HEK293 (cell line): ENCODE data around the gene ZNF546.

Source experiments
- CTCF ChIA-PET: fragments of 350-600 bp; formaldehyde crosslinking; extraction: SDS; loops from one replicate; lab custom pipeline; 2021; ENCODE audit warnings: antibody characterized with exemption; lab: Yijun Ruan, JAX
- POLR2A ChIA-PET: fragments of 300-600 bp; formaldehyde crosslinking; extraction: SDS; loops from one replicate; lab custom pipeline; 2020; ENCODE audit warnings: antibody characterized with exemption, inconsistent platforms; lab: Yijun Ruan, JAX
- H3K27ac ChIP-seq: fragments of 200-500 bp; sonication (Bioruptor generic); 2 replicates; pipeline ENCODE4 v1.5.1; 2014; ENCODE audit warnings: low read depth, low read length, control low read depth, inconsistent platforms; ENCODE audit errors: extremely low read depth
- H3K36me3 ChIP-seq, 2 experiments: fragments of 200-500 bp in 1 of 2; sonication (Bioruptor generic) in 1 of 2; 1 replicate in 1 of 2; 2 replicates in 1 of 2; pipeline ENCODE4 v1.5.1; 2014 to 2017; ENCODE audit warnings: inconsistent platforms in 2 of 2, low read length in 2 of 2; ENCODE audit not compliant: control insufficient read depth in 2 of 2, insufficient read depth in 1 of 2
- H3K4me1 ChIP-seq: fragments of 200-500 bp; sonication (Bioruptor generic); 2 replicates; pipeline ENCODE4 v1.5.1; 2014; ENCODE audit warnings: mild to moderate bottlenecking, low read length, inconsistent platforms; ENCODE audit not compliant: control insufficient read depth, insufficient read depth
- H3K4me3 ChIP-seq: 2 replicates; pipeline ENCODE4 v1.5.1; 2011; ENCODE audit warnings: low read depth, mild to moderate bottlenecking, control low read depth, low read length, moderate library complexity
- H3K9me3 ChIP-seq: fragments of 200-500 bp; sonication (Bioruptor generic); 2 replicates; pipeline ENCODE4 v1.5.1; 2014; ENCODE audit warnings: low read depth, low read length, inconsistent platforms; ENCODE audit not compliant: control insufficient read depth, insufficient read depth
- KLF10 ChIP-seq: fragments of 450-650 bp; IDR thresholded peaks from 2 replicates; pipeline ENCODE4 v1.5.1; 2018; ENCODE audit warnings: missing biosample characterization, mild to moderate bottlenecking, missing genetic modification characterization
- KLF9 ChIP-seq: fragments of 450-650 bp; formaldehyde crosslinking; IDR thresholded peaks from 2 replicates; pipeline ENCODE4 v1.5.1; 2016; ENCODE audit warnings: missing biosample characterization, missing genetic modification characterization, low read depth
- ZFP37 ChIP-seq: fragments of 450-650 bp; formaldehyde crosslinking; IDR thresholded peaks from 2 replicates; pipeline ENCODE4 v1.5.1; 2016; ENCODE audit warnings: missing biosample characterization, missing genetic modification characterization
- ZNF157 ChIP-seq: fragments of 450-650 bp; formaldehyde crosslinking; IDR thresholded peaks from 2 replicates; pipeline ENCODE4 v1.5.1; 2016; ENCODE audit warnings: missing biosample characterization, missing genetic modification characterization
- ZNF169 ChIP-seq: fragments of 450-650 bp; formaldehyde crosslinking; IDR thresholded peaks from 2 replicates; pipeline ENCODE4 v1.5.1; 2016; ENCODE audit warnings: missing biosample characterization, missing genetic modification characterization
- ZNF184 ChIP-seq: fragments of 450-650 bp; IDR thresholded peaks from 2 replicates; pipeline ENCODE4 v1.5.1; 2018; ENCODE audit warnings: missing biosample characterization, mild to moderate bottlenecking, missing genetic modification characterization
- ZNF2 ChIP-seq: fragments of 450-650 bp; formaldehyde crosslinking; IDR thresholded peaks from 2 replicates; pipeline ENCODE4 v1.5.1; 2016; ENCODE audit warnings: missing biosample characterization, missing genetic modification characterization
- ZNF214 ChIP-seq: fragments of 450-650 bp; formaldehyde crosslinking; IDR thresholded peaks from 2 replicates; pipeline ENCODE4 v1.5.1; 2017; ENCODE audit warnings: missing biosample characterization, mild to moderate bottlenecking, missing genetic modification characterization, borderline replicate concordance
- ZNF23 ChIP-seq: fragments of 450-650 bp; formaldehyde crosslinking; IDR thresholded peaks from 2 replicates; pipeline ENCODE4 v1.5.1; 2016; ENCODE audit warnings: missing biosample characterization, missing genetic modification characterization, borderline replicate concordance
- ZNF266 ChIP-seq: fragments of 450-650 bp; formaldehyde crosslinking; IDR thresholded peaks from 2 replicates; pipeline ENCODE4 v1.5.1; 2016; ENCODE audit warnings: missing biosample characterization, missing genetic modification characterization, low read depth
- ZNF341 ChIP-seq: fragments of 450-650 bp; formaldehyde crosslinking; IDR thresholded peaks from 2 replicates; pipeline ENCODE4; 2016; ENCODE audit warnings: low read depth, missing biosample characterization, missing genetic modification characterization
- ZNF426 ChIP-seq: fragments of 450-650 bp; formaldehyde crosslinking; IDR thresholded peaks from 2 replicates; pipeline ENCODE4 v1.5.1; 2017; ENCODE audit warnings: missing biosample characterization, missing genetic modification characterization, mild to moderate bottlenecking, inconsistent platforms, moderate library complexity
- ZNF449 ChIP-seq: fragments of 450-650 bp; formaldehyde crosslinking; IDR thresholded peaks from 2 replicates; pipeline ENCODE4 v1.5.1; 2017; ENCODE audit warnings: missing biosample characterization, mild to moderate bottlenecking, missing genetic modification characterization, moderate library complexity
- ZNF513 ChIP-seq: fragments of 450-650 bp; IDR thresholded peaks from 2 replicates; pipeline ENCODE4 v1.5.1; 2018; ENCODE audit warnings: missing biosample characterization, missing genetic modification characterization
- ZNF544 ChIP-seq: fragments of 450-650 bp; formaldehyde crosslinking; IDR thresholded peaks from 2 replicates; pipeline ENCODE4 v1.5.0; 2017; ENCODE audit warnings: missing biosample characterization, missing genetic modification characterization
- ZNF558 ChIP-seq: fragments of 450-650 bp; formaldehyde crosslinking; IDR thresholded peaks from 2 replicates; pipeline ENCODE4 v1.5.1; 2016; ENCODE audit warnings: missing biosample characterization, missing genetic modification characterization
- ZNF658 ChIP-seq: fragments of 450-650 bp; formaldehyde crosslinking; IDR thresholded peaks from 2 replicates; pipeline ENCODE4; 2016; ENCODE audit warnings: missing biosample characterization, missing genetic modification characterization
- ZNF664 ChIP-seq: fragments of 450-650 bp; formaldehyde crosslinking; IDR thresholded peaks from 2 replicates; pipeline ENCODE4 v1.5.1; 2016; ENCODE audit warnings: missing biosample characterization, missing genetic modification characterization
- ZNF777 ChIP-seq: fragments of 450-650 bp; formaldehyde crosslinking; IDR thresholded peaks from 2 replicates; pipeline ENCODE4 v1.5.1; 2017; ENCODE audit warnings: missing biosample characterization, missing genetic modification characterization, borderline replicate concordance
- TF ChIP-seq, protein P1 (sequence below): fragments of 450-650 bp; formaldehyde crosslinking; IDR thresholded peaks from 2 replicates; pipeline ENCODE4 v1.5.1; 2016; ENCODE audit warnings: missing biosample characterization, missing genetic modification characterization, low read depth
- TF ChIP-seq, protein P2 (sequence below): fragments of 450-650 bp; formaldehyde crosslinking; IDR thresholded peaks from 2 replicates; pipeline ENCODE4 v1.5.1; 2016; ENCODE audit warnings: missing biosample characterization, missing genetic modification characterization
- TF ChIP-seq, protein P3 (sequence below): fragments of 450-650 bp; formaldehyde crosslinking; IDR thresholded peaks from 2 replicates; pipeline ENCODE4 v1.5.1; 2016; ENCODE audit warnings: missing biosample characterization, missing genetic modification characterization
- TF ChIP-seq, protein P4 (sequence below): fragments of 450-650 bp; formaldehyde crosslinking; conservative IDR thresholded peaks from 2 replicates; pipeline ENCODE4 v1.5.1; 2016; ENCODE audit warnings: low read depth, missing biosample characterization, missing genetic modification characterization

ZNF546 gene

DNA sequence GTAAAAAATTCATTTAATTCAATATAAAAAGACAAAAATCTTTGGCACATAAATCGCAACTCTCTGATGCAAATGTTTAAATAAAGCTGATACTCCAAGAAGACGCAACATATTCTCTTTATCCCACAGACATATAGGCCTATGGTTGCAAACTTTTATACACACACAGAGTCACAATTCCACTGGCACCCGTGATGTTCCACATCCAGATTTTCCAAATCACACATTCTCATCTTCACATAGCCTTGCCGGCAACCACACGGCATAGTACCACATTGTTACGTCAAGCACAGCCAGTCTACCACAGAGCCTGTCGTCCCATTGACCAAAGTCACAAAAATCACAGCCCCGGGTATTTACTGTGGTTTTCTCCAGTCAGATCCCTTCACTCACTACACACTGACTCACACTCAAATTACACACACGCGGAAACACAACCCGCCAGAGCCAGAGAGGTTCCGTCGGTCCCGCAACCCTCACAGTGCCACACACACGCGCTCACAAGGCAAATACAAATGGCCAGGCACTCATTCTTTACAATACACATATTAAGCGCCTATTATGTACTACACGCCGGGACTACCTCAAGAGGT lies 546 bp upstream of the ZNF546 start:
- Histone ChIP-seq H3K27ac (peak overlapping the region; percentile 83), H3K36me3 (peaks cover 3 to 37% of the 10 kb centered on the region in 2 experiments), H3K4me1 (peaks cover 9% of the 10 kb centered on the region), H3K4me3 (peak overlapping the region; percentile 84), H3K9me3 (0 out of 2 replicates have a peak, but pooled peaks cover 4% of the 10 kb centered on the region)
- CTCF ChIA-PET: interaction anchor here (0.6 to 2.5 kb wide), 5 partner anchors 26 to 500 kb away, joined by 3 to 17 read pairs (median 3); partner anchors contain the start of gene PSMC4
- POLR2A ChIA-PET: interaction anchor here (0.7 to 3.1 kb wide), 12 partner anchors 10 to 561 kb away, joined by 3 to 49 read pairs (median 4); partner anchors contain the start of genes FBL, PSMC4, RPS16 and ZNF780A
- peak; percentile 39; the same call in 1 of the 2 replicates for TF ChIP-seq ZNF513 (tag by site-specific recombination)
- TF ChIP-seq ZNF664 (tag by site-specific recombination): 0 out of 2 replicates have a peak, but pooled peaks have one; percentile 13
- 0 out of 2 replicates have a peak, but pooled peaks have one; percentile 15 for TF ChIP-seq ZNF157 (tag by site-specific recombination)
- TF ChIP-seq, protein P1, sequence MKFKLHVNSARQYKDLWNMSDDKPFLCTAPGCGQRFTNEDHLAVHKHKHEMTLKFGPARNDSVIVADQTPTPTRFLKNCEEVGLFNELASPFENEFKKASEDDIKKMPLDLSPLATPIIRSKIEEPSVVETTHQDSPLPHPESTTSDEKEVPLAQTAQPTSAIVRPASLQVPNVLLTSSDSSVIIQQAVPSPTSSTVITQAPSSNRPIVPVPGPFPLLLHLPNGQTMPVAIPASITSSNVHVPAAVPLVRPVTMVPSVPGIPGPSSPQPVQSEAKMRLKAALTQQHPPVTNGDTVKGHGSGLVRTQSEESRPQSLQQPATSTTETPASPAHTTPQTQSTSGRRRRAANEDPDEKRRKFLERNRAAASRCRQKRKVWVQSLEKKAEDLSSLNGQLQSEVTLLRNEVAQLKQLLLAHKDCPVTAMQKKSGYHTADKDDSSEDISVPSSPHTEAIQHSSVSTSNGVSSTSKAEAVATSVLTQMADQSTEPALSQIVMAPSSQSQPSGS: peak; percentile 20
- TF ChIP-seq, protein P2, sequence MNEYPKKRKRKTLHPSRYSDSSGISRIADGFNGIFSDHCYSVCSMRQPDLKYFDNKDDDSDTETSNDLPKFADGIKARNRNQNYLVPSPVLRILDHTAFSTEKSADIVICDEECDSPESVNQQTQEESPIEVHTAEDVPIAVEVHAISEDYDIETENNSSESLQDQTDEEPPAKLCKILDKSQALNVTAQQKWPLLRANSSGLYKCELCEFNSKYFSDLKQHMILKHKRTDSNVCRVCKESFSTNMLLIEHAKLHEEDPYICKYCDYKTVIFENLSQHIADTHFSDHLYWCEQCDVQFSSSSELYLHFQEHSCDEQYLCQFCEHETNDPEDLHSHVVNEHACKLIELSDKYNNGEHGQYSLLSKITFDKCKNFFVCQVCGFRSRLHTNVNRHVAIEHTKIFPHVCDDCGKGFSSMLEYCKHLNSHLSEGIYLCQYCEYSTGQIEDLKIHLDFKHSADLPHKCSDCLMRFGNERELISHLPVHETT (tag by site-specific recombination): peak; percentile 14; the same call in 1 of the 2 replicates
- no peak for TF ChIP-seq ZNF426 (tag by site-specific recombination)
- no peak for TF ChIP-seq ZNF214 (tag by site-specific recombination)
- TF ChIP-seq ZNF544 (tag by site-specific recombination): no peak
- no peak for TF ChIP-seq ZNF23 (tag by site-specific recombination)
- TF ChIP-seq KLF10 (tag by site-specific recombination): no peak
- peak; percentile 84 for TF ChIP-seq ZNF2 (tag by site-specific recombination)
- TF ChIP-seq, protein P3, sequence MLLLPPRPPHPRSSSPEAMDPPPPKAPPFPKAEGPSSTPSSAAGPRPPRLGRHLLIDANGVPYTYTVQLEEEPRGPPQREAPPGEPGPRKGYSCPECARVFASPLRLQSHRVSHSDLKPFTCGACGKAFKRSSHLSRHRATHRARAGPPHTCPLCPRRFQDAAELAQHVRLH: peak; percentile 80
- TF ChIP-seq ZNF558 (tag by site-specific recombination): 0 out of 2 replicates have a peak, but pooled peaks have one; percentile 11
- TF ChIP-seq ZFP37 (tag by site-specific recombination): peak; percentile 44
- no peak; the same call in 1 of the 2 replicates for TF ChIP-seq ZNF449 (tag by site-specific recombination)
- no peak for TF ChIP-seq ZNF341 (tag by site-specific recombination)
- 0 out of 2 replicates have a peak, but pooled peaks have one; percentile 21 for TF ChIP-seq KLF9 (tag by site-specific recombination)
- no peak for TF ChIP-seq ZNF266 (tag by site-specific recombination)
- TF ChIP-seq ZNF777 (tag by site-specific recombination): peak; percentile 88
- TF ChIP-seq, protein P4, sequence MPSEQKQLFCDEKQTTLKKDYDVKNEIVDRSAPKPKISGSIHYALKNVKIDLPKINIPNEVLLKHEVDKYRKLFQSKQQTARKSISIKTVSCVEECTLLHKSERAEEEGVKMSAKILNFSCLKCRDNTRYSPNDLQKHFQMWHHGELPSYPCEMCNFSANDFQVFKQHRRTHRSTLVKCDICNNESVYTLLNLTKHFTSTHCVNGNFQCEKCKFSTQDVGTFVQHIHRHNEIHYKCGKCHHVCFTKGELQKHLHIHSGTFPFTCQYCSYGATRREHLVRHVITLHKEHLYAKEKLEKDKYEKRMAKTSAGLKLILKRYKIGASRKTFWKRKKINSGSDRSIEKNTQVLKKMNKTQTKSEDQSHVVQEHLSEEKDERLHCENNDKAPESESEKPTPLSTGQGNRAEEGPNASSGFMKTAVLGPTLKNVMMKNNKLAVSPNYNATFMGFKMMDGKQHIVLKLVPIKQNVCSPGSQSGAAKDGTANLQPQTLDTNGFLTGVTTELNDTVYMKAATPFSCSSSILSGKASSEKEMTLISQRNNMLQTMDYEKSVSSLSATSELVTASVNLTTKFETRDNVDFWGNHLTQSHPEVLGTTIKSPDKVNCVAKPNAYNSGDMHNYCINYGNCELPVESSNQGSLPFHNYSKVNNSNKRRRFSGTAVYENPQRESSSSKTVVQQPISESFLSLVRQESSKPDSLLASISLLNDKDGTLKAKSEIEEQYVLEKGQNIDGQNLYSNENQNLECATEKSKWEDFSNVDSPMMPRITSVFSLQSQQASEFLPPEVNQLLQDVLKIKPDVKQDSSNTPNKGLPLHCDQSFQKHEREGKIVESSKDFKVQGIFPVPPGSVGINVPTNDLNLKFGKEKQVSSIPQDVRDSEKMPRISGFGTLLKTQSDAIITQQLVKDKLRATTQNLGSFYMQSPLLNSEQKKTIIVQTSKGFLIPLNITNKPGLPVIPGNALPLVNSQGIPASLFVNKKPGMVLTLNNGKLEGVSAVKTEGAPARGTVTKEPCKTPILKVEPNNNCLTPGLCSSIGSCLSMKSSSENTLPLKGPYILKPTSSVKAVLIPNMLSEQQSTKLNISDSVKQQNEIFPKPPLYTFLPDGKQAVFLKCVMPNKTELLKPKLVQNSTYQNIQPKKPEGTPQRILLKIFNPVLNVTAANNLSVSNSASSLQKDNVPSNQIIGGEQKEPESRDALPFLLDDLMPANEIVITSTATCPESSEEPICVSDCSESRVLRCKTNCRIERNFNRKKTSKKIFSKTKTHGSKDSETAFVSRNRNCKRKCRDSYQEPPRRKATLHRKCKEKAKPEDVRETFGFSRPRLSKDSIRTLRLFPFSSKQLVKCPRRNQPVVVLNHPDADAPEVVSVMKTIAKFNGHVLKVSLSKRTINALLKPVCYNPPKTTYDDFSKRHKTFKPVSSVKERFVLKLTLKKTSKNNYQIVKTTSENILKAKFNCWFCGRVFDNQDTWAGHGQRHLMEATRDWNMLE (tag by site-specific recombination): no peak; the same call in 1 of the 2 replicates
- 0 out of 2 replicates have a peak, but pooled peaks have one; percentile 65 for TF ChIP-seq ZNF169
- no peak for TF ChIP-seq ZNF658 (tag by site-specific recombination)
- TF ChIP-seq ZNF184 (tag by site-specific recombination): peak; percentile 9; the same call in 1 of the 2 replicates
